HG02588 (cell line): ENCODE results near the gene PRR5.
"Not testable (repeated sequence)": the region's sequence is repeated elsewhere in the genome, so short reads cannot be mapped to it uniquely, and the experiment has no call there.

Experiments used
- ATAC-seq: cut with Tn5 transposase; IDR thresholded peaks from one replicate; pipeline ENCODE4 v1.9.1; 2021; ENCODE audit warnings: mild to moderate bottlenecking, moderate library complexity; ENCODE audit not compliant: unreplicated experiment

PRR5 gene, protein sequence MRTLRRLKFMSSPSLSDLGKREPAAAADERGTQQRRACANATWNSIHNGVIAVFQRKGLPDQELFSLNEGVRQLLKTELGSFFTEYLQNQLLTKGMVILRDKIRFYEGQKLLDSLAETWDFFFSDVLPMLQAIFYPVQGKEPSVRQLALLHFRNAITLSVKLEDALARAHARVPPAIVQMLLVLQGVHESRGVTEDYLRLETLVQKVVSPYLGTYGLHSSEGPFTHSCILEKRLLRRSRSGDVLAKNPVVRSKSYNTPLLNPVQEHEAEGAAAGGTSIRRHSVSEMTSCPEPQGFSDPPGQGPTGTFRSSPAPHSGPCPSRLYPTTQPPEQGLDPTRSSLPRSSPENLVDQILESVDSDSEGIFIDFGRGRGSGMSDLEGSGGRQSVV

DNA sequence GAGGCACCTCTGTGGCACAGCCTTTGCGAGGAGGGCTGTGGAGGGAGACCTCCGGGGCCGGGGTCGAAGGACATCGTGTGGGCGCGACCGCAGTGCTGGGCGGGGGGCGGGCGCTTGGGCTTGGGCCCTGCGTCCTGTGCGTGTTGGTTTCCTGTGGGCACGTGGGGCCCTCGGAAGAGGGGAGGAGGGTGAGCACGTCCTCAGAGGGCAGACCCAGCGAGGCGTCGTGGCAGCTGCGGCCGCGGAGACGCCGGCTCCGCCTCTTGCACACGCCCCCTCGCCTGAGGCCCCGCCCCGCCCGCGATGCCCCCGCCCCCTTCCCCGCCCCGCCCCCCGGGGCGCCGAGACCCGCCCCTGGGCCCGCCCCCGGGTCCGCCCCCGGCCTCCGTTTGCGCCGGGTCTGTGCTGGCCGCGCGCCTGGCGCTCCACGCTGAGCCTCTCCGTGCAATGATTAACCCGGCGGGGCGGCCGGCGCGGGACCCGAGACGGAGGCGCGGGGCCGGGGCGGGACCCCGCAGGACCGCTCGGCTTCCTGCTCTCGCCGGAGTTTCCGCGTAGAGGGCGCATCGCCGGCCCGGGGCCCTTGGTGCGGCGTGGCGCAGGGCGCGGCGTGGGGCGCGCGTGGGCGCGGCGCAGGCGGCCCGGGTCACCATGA lies at the start of gene PRR5:
Gene PRR5 (plus strand): TSS at position 381 of the 655 bp plus-strand sequence. CDS start 271 bp downstream, at position 652.
- ATAC-seq, result peak; percentile 61

DNA sequence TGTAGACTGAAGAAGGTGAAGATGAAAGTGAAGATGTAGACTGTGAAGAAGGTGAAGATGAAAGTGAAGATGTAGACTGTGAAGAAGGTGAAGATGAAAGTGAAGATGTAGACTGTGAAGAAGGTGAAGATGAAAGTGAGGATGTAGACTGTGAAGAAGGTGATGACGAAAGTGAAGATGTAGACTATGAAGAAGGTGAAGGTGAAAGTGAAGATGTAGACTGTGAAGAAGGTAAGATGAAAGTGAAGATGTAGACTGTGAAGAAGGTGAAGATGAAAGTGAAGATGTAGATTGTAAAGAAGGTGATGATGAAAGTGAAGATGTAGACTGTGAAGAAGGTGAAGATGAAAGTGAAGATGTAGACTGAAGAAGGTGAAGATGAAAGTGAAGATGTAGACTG lies 49.1 kb upstream of the PRR5 start:
- not testable (repeated sequence) for ATAC-seq

DNA sequence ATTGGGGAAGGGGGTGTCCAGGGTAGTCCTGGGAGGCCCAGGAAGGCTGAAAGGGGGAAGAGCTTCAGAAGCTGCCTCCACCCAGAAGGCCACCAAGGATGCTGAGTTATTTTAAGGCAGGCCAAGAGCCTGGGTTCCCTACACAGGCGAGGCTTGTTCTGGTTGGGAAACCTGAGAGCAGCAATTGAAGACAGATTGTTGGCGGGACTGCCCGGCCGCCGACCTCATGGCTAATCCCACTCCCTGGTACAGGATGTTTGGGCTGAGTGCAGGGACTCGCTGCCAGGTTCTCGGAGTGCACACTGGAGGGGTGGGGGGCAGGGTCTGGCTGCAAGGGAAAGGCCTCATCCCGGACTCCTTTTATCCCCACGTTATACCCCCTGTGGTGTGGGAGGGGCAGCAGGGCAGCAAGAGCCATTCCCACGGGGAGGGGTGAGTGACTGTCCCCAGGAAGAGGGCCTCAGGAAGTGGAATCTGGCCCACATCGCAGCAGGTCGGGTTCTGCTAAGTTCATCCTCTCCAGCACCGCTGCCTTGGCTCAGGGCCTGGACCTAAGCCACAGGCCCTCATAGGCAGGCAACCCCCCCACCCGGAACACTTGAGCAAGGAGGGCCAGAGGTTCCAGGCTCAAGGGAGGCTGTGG lies 43.6 kb upstream of the PRR5 start:
- no peak for ATAC-seq

DNA sequence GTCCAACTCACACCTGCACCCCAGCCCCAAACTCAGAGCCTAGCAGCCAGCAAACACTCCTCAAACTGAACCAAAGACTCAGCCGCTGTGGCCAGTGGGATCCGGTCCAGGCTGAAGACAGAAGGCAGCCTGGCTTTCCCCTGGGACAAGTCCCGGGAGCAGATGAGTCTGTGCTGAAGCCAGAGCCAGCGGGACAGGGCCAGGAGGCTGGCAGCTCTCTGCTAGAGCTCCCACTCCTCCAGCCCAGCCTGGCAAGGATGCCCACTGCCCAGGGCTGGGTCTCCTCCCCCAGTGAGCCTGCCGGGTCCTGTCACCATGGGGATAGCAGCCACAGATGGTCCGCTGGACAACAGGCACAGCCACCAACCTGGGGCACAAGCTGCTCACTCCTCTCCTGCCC lies 42.9 kb upstream of the PRR5 start:
- ATAC-seq, result no peak

DNA sequence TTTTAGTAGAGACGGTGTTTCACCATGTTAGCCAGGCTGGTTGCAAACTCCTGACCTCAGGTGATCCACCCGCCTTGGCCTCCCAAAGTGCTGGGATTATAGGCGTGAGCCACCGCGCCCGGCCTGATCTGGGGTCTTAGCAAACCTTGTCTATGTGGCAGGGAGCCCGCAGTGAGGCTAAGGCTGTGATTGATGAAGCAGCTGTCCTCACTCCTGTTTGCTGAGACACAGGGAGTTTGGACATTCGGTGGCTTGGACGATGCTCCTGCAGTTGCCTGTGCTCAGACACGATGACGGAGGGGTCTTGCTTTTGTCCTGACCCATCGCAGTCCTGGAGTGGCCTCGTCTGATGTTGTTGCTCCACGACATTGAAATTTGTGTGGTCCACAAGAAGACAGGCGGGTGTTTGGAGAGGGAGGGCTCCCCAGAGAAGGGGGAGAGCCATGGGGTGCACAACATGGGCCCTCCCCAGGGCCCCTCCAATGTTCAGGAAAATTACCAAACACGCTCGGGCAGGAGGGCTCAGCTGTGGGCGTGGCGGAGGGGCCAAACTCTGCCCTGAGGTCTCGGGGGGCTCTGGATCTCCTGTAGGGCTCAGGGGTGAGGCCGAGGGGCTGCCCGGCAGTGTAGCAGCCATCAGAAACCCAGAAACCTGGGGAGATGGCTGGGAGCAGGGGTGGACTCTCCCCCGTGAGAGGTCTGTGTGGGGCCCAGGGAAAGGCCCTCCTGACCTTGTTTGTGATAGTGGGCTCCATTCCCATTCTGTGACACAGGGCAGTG lies 41.8 kb upstream of the PRR5 start:
- no peak for ATAC-seq

DNA sequence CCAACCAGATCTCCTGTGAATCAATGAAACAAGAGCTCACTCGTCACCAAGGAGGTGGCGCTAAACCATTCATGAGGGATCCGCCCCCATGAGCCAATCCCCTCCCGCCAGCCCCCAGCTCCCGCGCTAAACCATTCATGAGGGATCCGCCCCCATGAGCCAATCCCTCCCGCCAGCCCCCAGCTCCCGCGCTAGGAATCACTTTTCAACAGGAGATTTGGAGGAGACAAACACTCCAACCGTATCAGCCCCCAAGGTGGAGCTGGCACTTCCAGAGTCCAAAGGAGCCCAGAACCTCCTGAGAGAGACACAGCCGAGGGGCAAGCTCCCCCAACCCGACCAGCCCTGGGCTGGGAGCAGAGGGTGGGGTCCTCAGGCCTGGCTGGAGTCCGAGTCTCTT lies 40.9 kb upstream of the PRR5 start:
- ATAC-seq, result no peak

DNA sequence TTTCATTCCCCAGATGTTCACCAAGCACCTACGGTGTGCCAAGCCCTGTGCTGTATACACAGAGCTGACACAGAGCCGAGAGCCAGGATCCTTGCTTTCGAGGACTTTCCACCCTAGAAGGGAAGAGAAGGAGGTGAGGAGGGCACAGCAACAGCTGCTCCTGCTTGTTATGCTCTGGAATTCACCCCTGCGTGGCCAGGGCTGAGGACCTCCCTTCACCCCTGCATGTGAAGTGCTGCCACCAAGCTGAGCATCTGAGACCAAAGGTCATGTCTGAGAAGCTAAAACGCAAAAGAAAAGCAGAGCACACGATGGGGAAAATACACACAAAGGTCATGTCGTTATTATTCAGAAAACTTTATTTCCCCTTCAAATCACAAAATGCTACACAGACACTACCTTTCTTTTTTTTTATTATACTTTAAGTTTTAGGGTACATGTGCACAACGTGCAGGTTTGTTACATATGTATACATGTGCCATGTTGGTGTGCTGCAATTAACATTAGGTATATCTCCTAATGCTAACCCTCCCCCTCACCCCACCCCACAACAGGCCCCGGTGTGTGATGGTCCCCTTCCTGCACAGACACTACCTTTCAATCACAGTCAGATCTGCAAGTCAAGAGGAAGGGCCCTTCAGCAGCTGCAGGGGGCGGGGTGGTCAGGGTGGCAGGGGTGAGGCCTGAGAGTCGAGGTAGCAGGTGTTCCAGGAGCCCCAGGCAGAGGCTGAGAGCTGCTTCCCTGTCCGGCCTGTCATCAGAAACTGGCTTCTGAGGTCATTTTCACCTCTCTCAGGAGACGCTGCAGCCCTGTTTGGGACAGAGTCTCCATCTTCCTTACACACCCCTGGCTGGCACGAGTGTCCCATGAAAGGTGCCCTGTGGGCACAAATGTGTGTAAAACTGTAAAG lies 40.1 kb upstream of the PRR5 start:
- no peak for ATAC-seq

DNA sequence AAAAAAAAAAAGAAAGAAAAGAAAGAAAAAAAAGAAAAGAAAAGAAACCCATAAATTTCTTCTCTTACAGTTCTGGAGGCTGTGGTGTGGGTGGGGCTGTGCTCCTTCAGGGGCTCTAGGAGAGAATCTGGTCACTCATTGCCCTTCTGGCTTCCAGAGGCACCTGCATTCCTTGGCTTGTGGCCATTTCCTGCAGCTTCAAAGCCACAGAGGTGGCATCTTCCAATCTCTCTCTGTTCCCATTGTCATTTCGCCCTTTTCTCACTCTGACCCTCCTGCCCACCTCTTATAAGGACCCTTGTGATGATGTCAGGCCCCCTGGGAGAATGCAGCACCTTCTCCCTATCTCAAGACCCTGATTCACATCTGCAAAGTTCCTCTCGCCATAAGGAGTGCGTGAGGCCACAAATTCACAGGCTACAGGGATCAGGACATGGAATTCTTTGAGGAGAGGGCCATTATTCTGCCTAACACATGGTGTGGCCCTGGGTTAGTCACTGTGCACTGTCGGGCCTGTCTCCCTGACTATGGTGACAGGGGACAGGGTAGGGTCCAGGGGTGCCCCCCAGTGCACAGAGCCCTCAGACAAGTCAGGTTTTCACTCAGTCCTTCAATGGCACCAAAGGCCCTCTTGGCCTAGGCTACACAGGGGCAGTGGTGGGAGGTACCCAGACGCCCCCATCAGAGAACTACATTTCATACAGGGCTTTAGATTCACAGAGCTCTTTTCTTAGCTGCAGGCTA lies 38.6 kb upstream of the PRR5 start:
- no peak for ATAC-seq

DNA sequence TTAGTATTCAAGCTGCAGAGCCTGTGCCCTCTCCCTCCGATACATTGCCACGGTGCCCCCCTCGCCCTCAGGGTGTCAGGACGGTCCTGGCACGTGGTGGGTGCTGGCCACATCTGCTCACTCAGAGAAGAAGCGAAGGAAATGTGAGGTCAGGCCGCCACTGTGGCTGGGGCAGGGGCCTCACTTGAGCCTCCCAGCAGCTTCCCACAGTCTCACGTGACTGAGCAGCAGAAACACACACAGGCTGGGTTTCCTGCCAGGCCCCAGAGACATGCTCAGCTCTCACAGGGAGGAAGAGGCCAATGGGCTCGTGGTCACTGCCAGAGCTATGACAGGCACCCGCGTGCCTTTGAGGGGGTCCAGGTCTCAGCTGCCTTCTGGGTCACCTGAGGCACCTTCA lies 37.9 kb upstream of the PRR5 start:
- ATAC-seq, result no peak

DNA sequence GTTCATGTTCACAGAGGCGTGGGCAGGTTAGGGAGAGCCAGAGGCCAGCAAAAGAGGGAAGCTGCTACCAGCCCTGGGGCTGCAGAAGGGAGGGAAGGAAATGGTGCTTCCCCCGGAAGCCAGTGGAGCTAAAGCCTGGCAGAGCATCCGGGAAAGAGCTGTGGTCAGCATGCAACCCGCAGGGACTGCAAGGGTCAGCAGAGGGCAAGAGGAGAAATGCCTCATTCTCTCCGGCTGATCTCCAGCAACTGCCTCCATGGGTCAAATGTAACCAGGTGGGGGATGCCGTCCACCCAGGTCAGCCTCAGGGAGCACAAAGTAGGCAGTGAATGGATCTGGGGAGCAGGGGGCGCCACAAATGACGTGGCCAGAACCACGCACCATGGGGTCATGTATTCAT lies 36.9 kb upstream of the PRR5 start:
- ATAC-seq, result no peak

DNA sequence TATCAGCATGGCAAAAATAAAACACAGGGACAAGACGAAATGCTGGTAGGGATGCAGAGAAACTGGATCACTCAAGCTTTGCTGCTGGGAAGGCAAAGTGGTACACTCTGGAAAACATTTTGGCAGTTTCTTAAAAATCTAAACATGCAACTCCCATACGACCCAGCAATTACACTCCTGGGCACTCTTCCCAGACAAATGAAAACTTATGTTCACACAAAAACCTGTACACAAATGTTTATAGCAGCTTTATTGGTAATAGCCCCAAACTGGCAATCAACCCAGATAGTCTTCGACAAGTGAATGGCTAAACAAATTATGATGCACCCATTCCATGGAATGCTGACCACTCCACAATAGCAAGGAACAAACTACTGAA lies 35.8 kb upstream of the PRR5 start:
- ATAC-seq, result no peak

DNA sequence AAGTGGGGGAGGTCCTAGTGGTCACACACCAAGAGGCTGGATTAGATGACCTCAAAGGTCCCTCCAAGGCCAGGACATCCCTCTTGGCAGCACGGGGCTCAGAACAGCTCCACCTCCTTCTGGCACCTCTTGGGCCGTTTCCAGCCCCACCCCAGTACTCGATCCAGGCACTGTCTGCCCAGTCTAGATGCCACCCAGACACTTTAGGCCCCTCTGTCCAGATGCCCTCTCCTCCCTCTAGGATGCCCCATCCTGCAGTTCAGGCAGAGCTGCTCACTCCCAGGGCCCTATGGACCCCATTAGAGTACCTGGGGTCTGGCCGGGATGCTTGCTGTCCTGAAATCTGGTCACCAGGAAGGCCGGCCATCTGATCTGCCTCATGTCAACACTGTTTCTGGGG lies 34.7 kb upstream of the PRR5 start:
- no peak for ATAC-seq

DNA sequence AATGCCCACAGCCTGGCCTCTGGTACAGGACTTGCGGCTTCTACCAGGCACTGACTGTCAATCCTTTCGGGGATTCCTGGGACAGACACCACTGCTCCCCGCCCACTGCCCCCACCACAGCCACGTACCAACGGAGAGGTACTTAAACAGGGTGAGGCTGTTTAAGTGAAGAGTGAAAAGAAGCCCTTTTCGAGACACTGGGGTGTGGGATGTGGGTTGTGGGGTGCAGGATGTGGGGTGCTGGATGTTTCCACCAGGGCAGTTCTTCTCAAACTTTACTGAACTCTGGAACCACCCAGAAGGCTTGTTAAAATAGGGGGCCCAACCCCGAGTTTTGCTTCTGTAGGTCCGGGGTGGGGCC lies 34.2 kb upstream of the PRR5 start:
- no peak for ATAC-seq

DNA sequence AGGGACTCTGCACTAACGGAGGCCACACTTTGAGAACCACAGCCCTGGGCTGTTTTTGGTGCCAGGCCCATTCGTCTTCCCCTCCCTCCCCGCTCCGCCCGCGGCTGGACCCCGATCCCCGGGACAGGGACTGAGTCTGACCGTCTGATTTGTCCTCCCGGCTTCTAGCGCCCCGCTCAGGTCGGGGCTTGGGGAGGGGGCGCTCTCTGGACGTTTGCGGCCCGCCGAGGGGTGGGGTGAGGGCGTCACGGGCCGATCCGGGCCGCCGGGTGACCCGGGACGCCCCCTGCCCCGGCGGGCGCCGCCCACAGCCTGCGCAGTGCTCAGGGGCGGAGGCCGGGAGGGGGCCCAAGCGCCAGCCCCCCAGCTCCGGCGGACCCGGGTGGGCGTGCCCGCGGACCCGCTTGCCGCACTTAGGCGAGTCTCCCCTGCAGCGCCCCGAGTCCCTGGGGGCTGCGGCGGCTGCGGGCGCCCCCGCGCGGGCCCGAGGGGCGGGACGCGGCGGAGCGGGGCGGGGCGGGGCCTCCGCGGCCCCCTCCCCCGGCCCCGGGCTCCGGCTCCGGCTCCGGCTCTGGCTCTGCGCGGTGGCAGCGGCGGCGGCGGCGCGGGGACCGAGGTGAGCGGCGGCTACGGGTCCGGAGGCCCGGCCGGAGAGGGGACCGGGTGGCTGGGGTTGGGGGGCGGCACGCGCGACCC lies 33.7 kb upstream of the PRR5 start:
- no peak for ATAC-seq

DNA sequence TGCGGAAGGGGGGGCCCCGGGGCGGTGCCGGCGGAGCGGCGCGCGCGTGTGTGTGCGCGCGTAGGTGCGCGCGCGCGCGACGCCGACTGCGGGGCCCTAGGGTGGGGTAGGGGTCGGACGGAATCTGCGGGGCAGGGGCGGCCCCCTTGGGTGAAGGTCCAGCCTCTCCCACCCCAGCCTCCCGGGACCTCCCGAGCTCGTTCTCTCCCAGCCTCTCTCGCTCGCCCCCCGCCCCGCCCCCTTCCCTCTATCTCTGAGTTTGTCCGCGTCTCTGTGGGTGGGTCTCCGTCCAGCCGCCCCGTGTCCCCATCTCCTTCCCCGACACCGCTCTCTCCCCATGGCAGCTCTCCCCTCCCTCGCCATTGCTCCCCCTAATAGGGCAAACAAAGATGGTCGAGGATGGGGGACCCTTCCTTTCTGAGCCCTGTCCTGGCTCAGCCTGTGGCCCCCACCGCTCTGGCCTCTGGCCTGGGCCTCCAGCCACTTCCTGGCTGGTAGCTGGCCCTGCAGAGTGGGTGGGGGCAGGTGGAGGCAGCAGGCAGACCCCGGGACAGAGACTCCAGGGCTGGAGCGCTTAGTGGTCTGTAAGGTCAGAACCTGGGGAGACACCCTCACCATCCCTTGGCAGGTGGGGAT lies 33.0 kb upstream of the PRR5 start:
- no peak for ATAC-seq

DNA sequence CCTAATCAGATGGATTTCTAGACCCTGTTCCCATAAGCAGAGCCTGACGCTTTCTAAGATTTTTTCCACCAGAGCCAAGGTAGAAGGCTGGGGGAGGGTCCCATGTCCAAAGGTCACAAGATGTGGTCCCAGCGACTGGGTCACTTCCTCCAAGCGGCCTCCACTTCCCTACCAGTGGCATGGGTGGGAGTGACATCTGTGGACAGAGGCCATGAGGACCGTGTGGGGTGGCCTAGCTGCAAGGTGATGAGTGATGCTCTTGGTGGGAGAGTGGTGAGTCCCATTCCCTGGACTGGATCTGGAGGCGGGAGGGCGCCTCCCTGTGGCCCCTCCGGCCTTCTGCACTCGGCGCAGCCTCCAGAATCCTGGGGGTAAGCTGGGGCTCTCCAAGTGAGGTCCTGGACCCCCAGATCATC lies 32.4 kb upstream of the PRR5 start:
- no peak for ATAC-seq

DNA sequence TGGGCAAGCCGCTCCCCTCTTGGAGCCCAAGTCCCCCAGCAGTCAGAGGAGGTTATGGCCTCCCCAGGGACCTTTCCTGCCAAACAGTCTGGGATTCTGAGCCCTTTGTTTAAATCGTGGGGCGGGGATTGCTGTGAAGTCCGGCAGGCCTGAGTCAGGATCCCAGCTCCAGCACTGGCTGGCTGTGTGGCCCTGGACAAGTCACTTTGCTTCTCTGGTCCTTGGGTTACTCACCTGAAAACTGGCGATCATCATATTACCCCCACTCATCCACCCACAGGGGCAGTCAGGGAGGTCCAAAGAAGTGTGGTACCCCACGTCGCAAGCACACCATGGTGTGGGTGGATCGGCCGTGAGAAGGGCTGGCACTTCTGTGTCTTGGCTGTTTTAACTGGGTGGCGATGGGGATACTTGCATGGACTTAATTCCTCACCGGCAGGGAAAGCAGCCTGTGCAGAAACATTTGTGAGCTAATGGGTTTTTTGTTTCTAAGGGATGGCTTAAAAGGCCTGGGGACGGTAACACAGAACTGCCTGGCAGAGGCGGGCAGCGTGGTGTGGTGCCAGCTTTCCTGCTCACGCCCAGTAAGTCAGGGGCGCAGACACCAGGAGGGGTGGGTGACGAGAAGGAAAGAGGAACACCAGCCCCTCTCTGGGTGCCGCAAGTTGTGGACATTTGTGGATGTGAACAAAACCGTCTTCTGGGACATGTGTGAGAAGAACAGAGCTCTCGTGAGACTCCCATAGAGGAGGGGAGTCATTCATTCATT lies 31.6 kb upstream of the PRR5 start:
- ATAC-seq, result no peak

DNA sequence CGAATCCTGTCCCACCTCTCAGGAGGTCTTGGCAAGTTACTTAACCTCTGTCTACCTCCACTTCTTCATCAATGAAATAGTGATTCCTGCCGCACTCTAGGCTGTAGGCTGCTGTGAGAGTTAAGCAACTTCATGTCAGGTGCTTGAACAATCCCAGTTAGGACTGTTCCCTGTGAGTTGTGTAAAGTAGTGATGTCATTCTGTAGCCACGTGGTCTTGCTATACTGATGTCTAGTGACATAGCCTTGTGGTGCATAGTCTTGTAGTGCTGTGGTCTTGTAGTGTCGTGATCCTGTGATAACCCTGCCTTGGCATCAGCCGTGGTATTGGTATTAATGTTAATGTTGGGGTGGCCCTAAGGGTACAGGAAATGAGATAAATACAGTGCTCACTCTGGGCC lies 30.3 kb upstream of the PRR5 start:
- no peak for ATAC-seq
